GM21723 (cell line): Measurements from ENCODE around the gene IL24.

Experiments used
- ATAC-seq: cut with Tn5 transposase; IDR thresholded peaks from one replicate; pipeline ENCODE4 v1.9.1; 2021; ENCODE audit warnings: mild to moderate bottlenecking, moderate library complexity; ENCODE audit not compliant: unreplicated experiment

IL24 gene

GRCh38 chr1:206902702-206903101 lies 5.5 kb downstream of the IL24 start:
- ATAC-seq: no peak

DNA sequence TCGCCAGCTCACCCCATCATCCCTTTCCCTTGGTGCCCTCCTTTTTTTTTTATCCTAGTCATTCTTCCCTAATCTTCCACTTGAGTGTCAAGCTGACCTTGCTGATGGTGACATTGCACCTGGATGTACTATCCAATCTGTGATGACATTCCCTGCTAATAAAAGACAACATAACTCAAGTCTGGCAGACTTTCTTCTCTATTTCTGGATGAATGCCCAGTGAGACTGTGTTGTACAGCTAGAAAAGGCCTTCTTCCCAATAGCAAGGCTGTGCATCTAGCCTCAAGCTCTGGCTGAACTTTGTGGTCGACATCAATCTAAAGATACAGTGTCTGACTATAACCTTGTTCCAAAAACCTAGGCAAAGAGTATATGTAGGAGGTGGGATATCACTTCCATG lies 6.4 kb downstream of the IL24 start:
- ATAC-seq: no peak

GRCh38 chr1:206904423-206905142 lies 7.3 kb downstream of the IL24 start:
- ATAC-seq: no peak

- no peak for ATAC-seq
Measured at GRCh38 chr1:206905295-206906164, 8.3 kb downstream of the IL24 start.

- ATAC-seq: no peak
Measured at GRCh38 chr1:206907304-206907991, 10.2 kb downstream of the IL24 start.

- no peak for ATAC-seq
Measured at GRCh38 chr1:206908038-206908437, 10.8 kb downstream of the IL24 start.

- ATAC-seq: no peak
Measured at GRCh38 chr1:206909161-206909882, 12.1 kb downstream of the IL24 start.

DNA sequence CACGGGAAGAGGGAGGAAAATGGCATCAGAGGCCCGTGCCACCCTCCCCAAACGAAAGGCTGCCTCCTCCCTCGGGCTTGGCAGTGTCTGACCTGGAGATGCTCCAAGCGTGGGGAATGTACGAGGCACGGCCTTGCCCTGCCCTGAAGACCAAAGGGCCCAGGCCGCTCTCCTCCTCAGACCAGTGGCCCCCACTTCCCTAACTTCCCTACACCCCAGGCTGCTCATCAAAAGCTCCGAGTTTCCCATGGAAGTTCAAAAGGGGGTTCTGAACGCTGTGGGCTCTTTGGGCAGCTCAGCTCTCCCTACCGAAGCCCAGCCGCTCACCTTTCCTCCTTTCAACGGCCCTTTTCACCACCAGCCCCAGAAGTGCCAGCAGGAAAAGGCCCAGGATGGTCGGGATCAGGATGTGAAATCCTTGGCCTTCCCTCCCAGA lies 12.7 kb downstream of the IL24 start:
- no peak for ATAC-seq

DNA sequence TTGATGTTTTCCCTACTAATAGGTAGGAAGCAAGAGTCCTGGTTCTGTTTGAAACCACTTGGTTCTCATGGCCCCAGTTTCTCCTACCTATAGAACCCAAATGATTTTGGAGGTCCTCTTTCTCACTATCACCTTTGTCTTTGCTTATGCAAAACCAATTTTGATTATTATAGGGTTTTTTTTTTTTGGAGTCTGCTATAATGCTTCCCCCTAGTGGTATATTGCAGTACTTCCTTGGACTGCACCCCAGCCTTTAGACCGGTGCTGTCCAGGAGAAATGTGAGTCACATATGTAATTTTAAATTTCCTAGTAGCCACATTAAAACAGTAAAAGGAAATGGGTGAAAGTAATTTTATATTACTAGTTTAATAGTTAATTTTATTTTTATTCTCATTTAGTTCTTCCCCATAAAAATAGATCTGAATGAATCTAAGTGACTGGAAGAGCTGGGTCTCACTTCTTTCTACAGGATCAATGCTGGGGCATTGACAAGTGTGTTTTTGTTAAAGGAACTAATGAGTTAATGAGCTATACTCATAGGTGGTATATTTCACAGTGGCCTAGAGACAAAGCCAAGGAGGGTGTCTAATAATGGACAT lies 13.9 kb downstream of the IL24 start:
- no peak for ATAC-seq

GRCh38 chr1:206912445-206913095 lies 15.3 kb downstream of the IL24 start:
- ATAC-seq: peak; percentile 58

- no peak for ATAC-seq
Measured at GRCh38 chr1:206913766-206914537, 16.7 kb downstream of the IL24 start.

DNA sequence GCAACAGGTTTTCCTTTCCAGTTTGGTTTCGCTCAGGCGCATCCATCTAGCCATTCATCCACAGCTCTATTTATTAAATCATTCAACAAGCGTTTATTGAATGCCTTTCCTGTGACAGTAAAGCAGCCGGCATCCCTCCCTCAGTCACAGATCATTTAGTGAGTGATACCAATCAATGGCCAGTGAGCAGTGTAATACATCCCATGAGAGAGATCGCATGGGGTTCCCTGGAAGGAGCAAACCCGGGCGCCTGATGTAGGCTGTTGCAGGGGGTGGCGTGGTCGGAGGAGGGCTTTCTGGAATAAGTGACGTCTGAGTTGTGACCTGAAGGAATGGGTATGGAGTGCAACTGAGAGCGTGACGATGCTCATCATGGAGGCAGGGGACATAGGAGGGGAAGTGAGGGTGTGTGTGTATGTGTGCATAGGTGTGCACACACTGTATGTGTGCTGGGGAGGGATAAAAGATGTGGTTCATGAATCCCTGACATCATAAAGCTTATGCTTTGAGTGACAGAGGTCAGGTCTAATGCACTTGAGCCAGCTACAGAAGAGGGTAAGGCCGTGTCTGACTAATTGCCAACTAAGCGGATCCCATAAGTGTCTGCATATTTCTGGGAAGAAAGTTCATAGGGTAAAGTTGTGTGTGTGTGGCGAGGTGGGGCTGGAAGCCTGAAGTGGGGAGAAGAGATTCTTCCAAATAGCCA lies 17.9 kb downstream of the IL24 start:
- no peak for ATAC-seq

DNA sequence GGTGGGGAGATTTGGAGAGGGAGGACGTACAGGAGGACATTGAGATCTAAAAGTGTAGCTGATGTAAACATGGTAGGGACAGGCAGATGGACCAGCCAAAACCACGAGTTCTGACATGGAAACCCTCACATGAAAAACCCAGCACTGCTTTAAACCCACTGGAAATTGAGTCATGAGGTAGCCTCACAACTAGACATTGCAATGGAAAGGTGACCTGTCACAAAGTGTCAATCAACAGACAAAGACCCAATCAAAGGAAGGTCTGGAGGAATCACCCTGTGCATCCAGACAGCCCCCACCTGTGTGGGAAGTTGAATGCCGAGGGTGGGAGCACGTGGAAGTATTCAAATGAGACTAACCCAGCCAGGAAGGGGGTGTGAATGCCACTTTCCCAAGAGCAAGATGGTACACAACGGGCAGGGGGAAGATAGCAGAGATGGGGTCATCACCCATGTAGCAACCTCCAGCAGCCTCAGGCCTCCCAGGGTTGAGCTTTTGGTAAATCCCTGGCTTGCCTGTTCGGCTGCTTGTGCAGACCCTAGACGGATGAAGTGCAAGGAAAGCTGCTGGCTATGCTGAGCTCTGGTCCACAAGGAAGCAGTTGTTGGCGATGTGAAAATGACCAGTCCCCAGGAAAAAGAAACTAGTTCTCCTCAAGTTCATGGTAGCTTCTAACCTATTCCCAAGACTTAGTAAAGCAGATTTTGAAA lies 18.9 kb downstream of the IL24 start:
- no peak for ATAC-seq

GRCh38 chr1:206918076-206918475 lies 20.8 kb downstream of the IL24 start:
- ATAC-seq: no peak

- peak; percentile 34 for ATAC-seq
Measured at GRCh38 chr1:206921772-206922265, 24.6 kb downstream of the IL24 start, which contains the start of gene FCMR. TSS of gene FCMR (minus strand) at chr1:206921941. CDS start at chr1:206921854, 87 bp downstream.

DNA sequence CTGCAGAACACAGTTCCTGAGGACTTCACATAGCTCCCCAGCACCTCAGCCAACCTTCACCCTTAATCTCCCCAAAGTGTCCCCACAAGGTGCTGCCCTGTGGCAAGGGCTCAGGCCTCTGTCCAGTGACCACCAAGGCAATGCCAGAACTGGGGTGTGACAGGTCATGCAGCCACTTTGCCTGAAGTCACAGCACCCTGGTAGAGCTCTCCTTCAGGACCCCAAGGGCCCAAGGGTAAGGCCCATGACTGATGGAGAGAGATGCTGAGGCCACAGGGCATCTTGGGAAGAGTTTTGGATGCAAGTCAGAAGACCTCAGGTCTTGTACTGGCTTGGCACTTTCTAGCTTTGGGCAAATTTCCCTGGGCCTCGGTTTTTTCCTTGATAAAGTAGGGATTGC lies 25.3 kb downstream of the IL24 start:
- ATAC-seq: no peak
